Effector memory CD4-positive, alpha-beta T cell (primary cell): ENCODE results near the gene PTCD2.
"Not testable (repeated sequence)": the region's sequence is repeated elsewhere in the genome, so short reads cannot be mapped to it uniquely, and the experiment has no call there.

Source experiments
- DNase-seq, 3 donors: peaks; one replicate each; pipeline ENCODE4 v3.0.0-alpha.2; 2020
- H3K27ac ChIP-seq: 2 replicates; pipeline ENCODE4 v1.7.0; 2013; ENCODE audit warnings: mild to moderate bottlenecking, low read length, moderate library complexity; ENCODE audit not compliant: insufficient read depth, poor library complexity, severe bottlenecking
- H3K27me3 ChIP-seq: replicated peaks from 2 replicates; pipeline ENCODE4 v1.7.0; 2013; ENCODE audit warnings: mild to moderate bottlenecking, low read length; ENCODE audit not compliant: insufficient read depth, control insufficient read depth, poor library complexity, severe bottlenecking
- H3K36me3 ChIP-seq: 2 replicates; pipeline ENCODE4 v1.7.0; 2013; ENCODE audit warnings: mild to moderate bottlenecking, low read length, moderate library complexity; ENCODE audit not compliant: control insufficient read depth, insufficient read depth
- H3K4me1 ChIP-seq: 2 replicates; pipeline ENCODE4 v1.7.0; 2013; ENCODE audit warnings: low read length, mild to moderate bottlenecking; ENCODE audit not compliant: control insufficient read depth, insufficient read depth, poor library complexity, severe bottlenecking
- H3K4me3 ChIP-seq: 2 replicates; pipeline ENCODE4 v1.7.0; 2013; ENCODE audit warnings: low read length, low read depth, mild to moderate bottlenecking; ENCODE audit not compliant: insufficient read depth, poor library complexity, severe bottlenecking
- H3K9me3 ChIP-seq: 2 replicates; pipeline ENCODE4 v1.7.0; 2013; ENCODE audit warnings: mild to moderate bottlenecking, low read length, moderate library complexity; ENCODE audit not compliant: control insufficient read depth

Gene PTCD2

GRCh38 chr5:72390836-72391235, 70.7 kb downstream of the PTCD2 start:
- Histone ChIP-seq H3K4me1 (no peaks in the 10 kb centered on the region), H3K27ac (no peak overlapping the region), H3K4me3 (no peak overlapping the region), H3K36me3 (no peaks in the 10 kb centered on the region), H3K27me3 (no peaks in the 10 kb centered on the region), H3K9me3 (no peaks in the 10 kb centered on the region)
- DNase-seq, result no peak

GRCh38 chr5:72392326-72392733, 72.2 kb downstream of the PTCD2 start:
- Histone ChIP-seq H3K27me3 (no peaks in the 10 kb centered on the region), H3K9me3 (no peaks in the 10 kb centered on the region), H3K4me3 (no peak overlapping the region), H3K27ac (no peak overlapping the region), H3K4me1 (no peaks in the 10 kb centered on the region), H3K36me3 (no peaks in the 10 kb centered on the region)
- no peak for DNase-seq

- H3K27ac ChIP-seq, result no peak overlapping the region
- no peaks in the 10 kb centered on the region for H3K9me3 ChIP-seq
- no peaks in the 10 kb centered on the region for H3K36me3 ChIP-seq
- no peak for DNase-seq
- H3K4me3 ChIP-seq, result no peak overlapping the region
- no peaks in the 10 kb centered on the region for H3K27me3 ChIP-seq
- no peaks in the 10 kb centered on the region for H3K4me1 ChIP-seq
Observed at GRCh38 chr5:72393052-72393451, 72.9 kb downstream of the PTCD2 start.

GRCh38 chr5:72394688-72395087, 74.5 kb downstream of the PTCD2 start:
- Histone ChIP-seq H3K4me1 (no peaks in the 10 kb centered on the region), H3K27ac (no peak overlapping the region), H3K27me3 (no peaks in the 10 kb centered on the region), H3K9me3 (no peaks in the 10 kb centered on the region), H3K36me3 (no peaks in the 10 kb centered on the region), H3K4me3 (no peak overlapping the region)
- no peak for DNase-seq

GRCh38 chr5:72397836-72398235, 77.7 kb downstream of the PTCD2 start:
- Histone ChIP-seq H3K27ac (no peak overlapping the region), H3K36me3 (no peaks in the 10 kb centered on the region), H3K4me3 (no peak overlapping the region), H3K9me3 (no peaks in the 10 kb centered on the region), H3K27me3 (no peaks in the 10 kb centered on the region), H3K4me1 (no peaks in the 10 kb centered on the region)
- DNase-seq, result no peak

GRCh38 chr5:72400950-72401349, 80.8 kb downstream of the PTCD2 start:
- H3K36me3 ChIP-seq, result no peaks in the 10 kb centered on the region
- H3K4me3 ChIP-seq, result no peak overlapping the region
- DNase-seq, result no peak
- no peak overlapping the region for H3K27ac ChIP-seq
- no peaks in the 10 kb centered on the region for H3K27me3 ChIP-seq
- no peaks in the 10 kb centered on the region for H3K4me1 ChIP-seq
- H3K9me3 ChIP-seq, result no peaks in the 10 kb centered on the region

- no peak for DNase-seq
- no peak overlapping the region for H3K27ac ChIP-seq
- H3K9me3 ChIP-seq, result no peaks in the 10 kb centered on the region
- no peaks in the 10 kb centered on the region for H3K27me3 ChIP-seq
- no peak overlapping the region for H3K4me3 ChIP-seq
- H3K4me1 ChIP-seq, result no peaks in the 10 kb centered on the region
- no peaks in the 10 kb centered on the region for H3K36me3 ChIP-seq
Observed at GRCh38 chr5:72402381-72402890, 82.3 kb downstream of the PTCD2 start.

- Histone ChIP-seq H3K36me3 (no peaks in the 10 kb centered on the region), H3K27me3 (no peaks in the 10 kb centered on the region), H3K4me1 (no peaks in the 10 kb centered on the region), H3K27ac (no peak overlapping the region), H3K9me3 (no peaks in the 10 kb centered on the region), H3K4me3 (no peak overlapping the region)
- DNase-seq, result no peak
Observed at GRCh38 chr5:72402959-72403628, 82.9 kb downstream of the PTCD2 start.

- not testable (repeated sequence) for H3K4me3 ChIP-seq, H3K27ac ChIP-seq, H3K9me3 ChIP-seq, H3K27me3 ChIP-seq, H3K4me1 ChIP-seq, H3K36me3 ChIP-seq, DNase-seq
Observed at GRCh38 chr5:72404771-72405170, 84.6 kb downstream of the PTCD2 start.

GRCh38 chr5:72407078-72407477, 86.9 kb downstream of the PTCD2 start:
- no peak for DNase-seq
- H3K36me3 ChIP-seq, result no peaks in the 10 kb centered on the region
- H3K4me3 ChIP-seq, result no peak overlapping the region
- no peak overlapping the region for H3K27ac ChIP-seq
- no peaks in the 10 kb centered on the region for H3K27me3 ChIP-seq
- no peaks in the 10 kb centered on the region for H3K4me1 ChIP-seq
- no peaks in the 10 kb centered on the region for H3K9me3 ChIP-seq
